Gastrocnemius medialis (tissue), 4 donors: ENCODE data around the gene PRKCA. TPM values are rescaled to one million over a fixed set of nuclear protein-coding genes. Genes with fewer than 3 reads are reported as not detected.

Experiments
- ATAC-seq, 2 donors: fragments of 150-250 bp; one replicate each; pipeline ENCODE4 v1.9.1; 2016
- DNase-seq, 2 donors: peaks; one replicate each; pipeline ENCODE4 v3.0.0-alpha.2; 2019
- H3K27ac ChIP-seq, 4 donors: fragments of 200-600 bp; sonication (generic); 1 replicate in 1 of 4; 2 replicates in 3 of 4; pipeline ENCODE4 v1.5.1; 2016 to 2018; ENCODE audit warnings: mild to moderate bottlenecking in 2 of 4, moderate library complexity in 1 of 4
- H3K27me3 ChIP-seq, 3 donors: fragments of 200-600 bp; sonication (generic) in 2 of 3; 1 replicate in 1 of 3; 2 replicates in 2 of 3; pipeline versions ENCODE4 v1.5.1 to v1.6.0; 2016 to 2019; ENCODE audit warnings: mild to moderate bottlenecking in 1 of 3, moderate library complexity in 1 of 3
- H3K36me3 ChIP-seq, 2 donors: fragments of 200-600 bp; sonication (generic) in 1 of 2; one replicate each; pipeline ENCODE4 v1.5.1; 2017 to 2018
- H3K4me1 ChIP-seq, 2 donors: fragments of 200-600 bp; sonication (generic) in 1 of 2; one replicate each; pipeline ENCODE4 v1.5.1; 2016 to 2017; ENCODE audit warnings: mild to moderate bottlenecking in 2 of 2
- H3K4me3 ChIP-seq, 4 donors: fragments of 200-600 bp; sonication (generic) in 3 of 4; 1 replicate in 1 of 4; 2 replicates in 3 of 4; pipeline ENCODE4 v1.5.1; 2016 to 2019; ENCODE audit warnings: mild to moderate bottlenecking in 2 of 4
- H3K9me3 ChIP-seq, 3 donors: fragments of 200-600 bp; sonication (generic) in 2 of 3; 1 replicate in 1 of 3; 2 replicates in 2 of 3; pipeline ENCODE4 v1.5.1; 2016 to 2019
- POLR2A ChIP-seq, 2 donors: fragments of 450-650 bp; IDR thresholded peaks; one replicate each; pipeline ENCODE4 v1.6.1; 2017; ENCODE audit warnings: antibody characterized with exemption in 2 of 2, mild to moderate bottlenecking in 2 of 2, moderate library complexity in 2 of 2
- in situ Hi-C, 4 donors: fragments of 200-750 bp; cut with MboI; loops; one replicate each; pipeline versions ENCODE4 v1.15.0 to v1.8.0; 2017; ENCODE audit warnings: low sequenced_read_pairs in 4 of 4
- intact Hi-C: fragments of 100-400 bp; cut with DNase I; formaldehyde crosslinking; loops from one replicate; pipeline ENCODE4 v1.15.1; 2023; ENCODE audit warnings: low total_unique reads
- total RNA-seq, 4 donors: library from RNA; depleted of rRNA; stranded (reverse); fragments of >200 nt; gene quantifications; one replicate each; pipeline versions ENCODE4 v1.1.0 to v1.2.3, GENCODE V29; 2016
- TF ChIP-seq, protein P1 (sequence below), 5 experiments: fragments of 450-650 bp in 3 of 5; fragments of 200-600 bp in 2 of 5; sonication (generic) in 2 of 5; IDR thresholded peaks in 4 of 5; conservative IDR thresholded peaks in 1 of 5; 1 replicate in 4 of 5; 2 replicates in 1 of 5; pipeline ENCODE4 v1.5.1; 2016 to 2019; ENCODE audit warnings: antibody characterized with exemption in 5 of 5, mild to moderate bottlenecking in 3 of 5, moderate library complexity in 3 of 5

The PRKCA gene
- total RNA-seq, 4 donors from 2014 or later: 7.6 to 16.8 (median 11.1) TPM

DNA sequence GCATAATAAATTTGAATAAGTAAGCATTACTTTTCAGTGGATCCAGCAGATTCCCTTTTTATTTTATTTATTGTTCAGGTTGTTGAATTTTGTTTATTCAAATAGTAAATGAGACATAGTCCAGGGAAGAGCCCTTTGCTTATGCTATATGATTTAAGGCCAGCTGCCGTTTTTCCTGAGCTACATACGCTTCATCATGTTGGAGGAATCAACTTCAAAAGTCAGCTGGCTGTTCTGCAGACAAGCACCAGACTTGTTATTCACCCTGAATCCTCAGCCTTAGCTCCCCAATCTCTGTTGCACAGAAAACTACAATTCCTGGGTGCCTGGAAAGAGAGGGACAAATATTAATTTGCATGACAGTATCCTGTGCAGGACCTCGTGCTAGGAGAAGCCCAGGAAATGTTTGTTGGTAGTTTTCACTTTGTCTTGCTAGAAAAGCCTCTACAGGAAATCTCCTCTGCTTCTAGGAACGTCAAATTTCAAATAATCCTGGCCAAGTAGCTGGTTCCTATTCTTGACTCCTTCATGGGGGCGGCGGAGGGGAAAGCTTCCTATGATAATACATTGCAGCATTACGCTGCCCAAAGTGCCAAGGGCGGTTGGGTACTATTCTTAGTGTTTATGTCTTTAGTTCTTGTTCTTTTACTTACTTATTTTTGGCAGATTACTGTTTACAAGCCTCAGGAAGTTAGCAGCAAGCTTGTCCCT is 101.6 kb downstream of the PRKCA start:
- no peak for DNase-seq
- no peaks in the 10 kb centered on the region for H3K27me3 ChIP-seq
- H3K9me3 ChIP-seq: no peaks in the 10 kb centered on the region
- no peak for ATAC-seq
- no peak overlapping the region for H3K4me3 ChIP-seq
- no peaks in the 10 kb centered on the region for H3K36me3 ChIP-seq
- intact Hi-C loops (no loop called here), in situ Hi-C loops (no loop called here)
- peaks cover 15 to 19% of the 10 kb centered on the region in 2 donors for H3K4me1 ChIP-seq
- TF ChIP-seq, protein P1, sequence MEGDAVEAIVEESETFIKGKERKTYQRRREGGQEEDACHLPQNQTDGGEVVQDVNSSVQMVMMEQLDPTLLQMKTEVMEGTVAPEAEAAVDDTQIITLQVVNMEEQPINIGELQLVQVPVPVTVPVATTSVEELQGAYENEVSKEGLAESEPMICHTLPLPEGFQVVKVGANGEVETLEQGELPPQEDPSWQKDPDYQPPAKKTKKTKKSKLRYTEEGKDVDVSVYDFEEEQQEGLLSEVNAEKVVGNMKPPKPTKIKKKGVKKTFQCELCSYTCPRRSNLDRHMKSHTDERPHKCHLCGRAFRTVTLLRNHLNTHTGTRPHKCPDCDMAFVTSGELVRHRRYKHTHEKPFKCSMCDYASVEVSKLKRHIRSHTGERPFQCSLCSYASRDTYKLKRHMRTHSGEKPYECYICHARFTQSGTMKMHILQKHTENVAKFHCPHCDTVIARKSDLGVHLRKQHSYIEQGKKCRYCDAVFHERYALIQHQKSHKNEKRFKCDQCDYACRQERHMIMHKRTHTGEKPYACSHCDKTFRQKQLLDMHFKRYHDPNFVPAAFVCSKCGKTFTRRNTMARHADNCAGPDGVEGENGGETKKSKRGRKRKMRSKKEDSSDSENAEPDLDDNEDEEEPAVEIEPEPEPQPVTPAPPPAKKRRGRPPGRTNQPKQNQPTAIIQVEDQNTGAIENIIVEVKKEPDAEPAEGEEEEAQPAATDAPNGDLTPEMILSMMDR (IDR thresholded peaks at IDR 0.05 in 4 of 5, conservative IDR thresholded peaks at IDR 0.05 in 1 of 5): no peak
- no peak for TF ChIP-seq POLR2A (IDR thresholded peaks at IDR 0.05)
- H3K27ac ChIP-seq: no peak overlapping the region

DNA sequence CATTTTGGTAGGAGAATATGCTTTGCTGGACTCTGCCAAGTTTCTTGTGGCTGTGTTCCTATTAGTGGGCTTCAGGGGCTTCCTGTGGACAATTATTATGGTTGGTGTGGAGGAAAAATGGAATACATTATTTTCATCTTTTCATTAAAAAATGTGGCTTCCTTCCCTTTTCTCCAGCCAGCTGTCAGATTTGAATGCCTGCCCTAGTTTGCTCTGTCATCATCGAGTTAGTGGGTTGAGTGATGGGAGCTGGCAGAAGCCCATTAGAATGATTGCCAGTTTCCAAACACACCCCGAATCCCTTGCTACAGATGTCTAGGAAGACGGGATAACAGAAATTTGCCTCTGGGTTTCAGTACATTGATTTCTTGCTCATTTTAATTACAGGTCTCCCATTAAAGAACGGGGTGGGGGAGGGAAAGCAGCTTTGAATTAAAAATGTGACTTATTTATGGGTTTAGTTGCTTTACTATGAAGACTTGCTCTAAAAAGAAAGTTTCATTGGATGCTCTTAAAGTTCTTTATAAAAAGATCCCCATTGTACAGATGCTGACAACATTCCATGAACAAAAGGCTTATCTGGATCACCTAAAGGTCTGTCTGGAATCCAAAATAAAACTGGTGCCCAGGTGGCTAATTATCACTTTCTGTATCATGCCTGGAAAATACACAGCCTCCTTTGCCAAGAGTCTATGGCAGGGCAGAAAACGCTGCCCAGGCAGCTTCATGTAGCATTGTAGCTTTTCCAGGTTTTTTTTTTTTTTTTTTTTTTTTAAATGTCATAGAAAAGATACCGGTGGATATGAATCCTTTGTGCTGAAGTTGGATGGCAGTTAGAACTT is 103.6 kb downstream of the PRKCA start:
- in situ Hi-C loops (no loop called here), intact Hi-C loops (no loop called here)
- Histone ChIP-seq H3K27ac (no peak overlapping the region), H3K4me1 (peaks cover 15 to 19% of the 10 kb centered on the region in 2 donors), H3K27me3 (no peaks in the 10 kb centered on the region), H3K36me3 (no peaks in the 10 kb centered on the region), H3K4me3 (no peak overlapping the region), H3K9me3 (no peaks in the 10 kb centered on the region)
- TF ChIP-seq, protein P1 (IDR thresholded peaks at IDR 0.05 in 4 of 5, conservative IDR thresholded peaks at IDR 0.05 in 1 of 5): no peak
- no peak for TF ChIP-seq POLR2A (IDR thresholded peaks at IDR 0.05)
- ATAC-seq (no peak), DNase-seq (no peak)

DNA sequence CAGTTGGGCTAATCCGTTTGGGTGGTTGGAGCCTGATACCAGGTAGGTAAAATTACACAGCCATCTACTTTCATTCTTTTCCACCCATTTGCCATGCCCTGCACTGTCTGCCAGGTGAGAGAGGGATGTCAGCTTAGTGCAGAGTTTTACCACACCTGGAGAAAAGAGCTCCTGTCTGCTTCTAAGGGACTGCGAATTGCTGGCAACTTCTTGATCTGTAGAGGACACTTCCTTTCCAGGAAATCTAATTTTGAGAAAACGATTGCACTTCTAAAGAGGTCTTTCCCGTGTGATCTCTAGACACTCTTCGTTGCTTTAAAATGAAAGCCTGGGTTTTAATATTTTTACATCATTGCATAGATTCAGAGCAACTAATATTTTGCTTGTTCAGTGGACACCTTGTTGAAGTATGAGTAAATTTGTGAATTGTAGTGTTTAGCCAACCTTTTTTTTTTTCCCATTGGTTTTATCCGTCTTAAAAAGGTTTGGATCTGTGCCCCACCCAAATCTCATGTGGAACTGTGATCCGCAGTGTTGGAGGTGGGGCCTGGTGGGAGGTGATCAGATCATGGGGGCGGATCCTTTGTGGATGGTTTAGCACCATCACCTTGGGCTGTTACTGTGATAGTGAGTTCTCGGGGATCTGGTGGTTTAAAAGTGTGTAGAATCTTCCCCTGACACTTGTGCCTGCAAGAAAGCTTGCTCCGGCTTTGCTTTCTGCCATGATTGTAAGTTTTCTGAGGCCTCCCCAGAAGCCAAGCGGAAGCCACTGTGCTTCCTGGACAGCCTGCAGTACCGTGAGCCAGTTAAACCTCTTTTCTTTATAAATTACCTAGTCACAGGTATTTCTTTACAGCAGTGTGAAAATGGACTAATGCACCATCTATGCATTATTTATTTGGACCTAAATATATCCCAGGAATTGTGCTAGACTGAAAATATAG is 104.6 kb downstream of the PRKCA start:
- Histone ChIP-seq H3K27me3 (no peaks in the 10 kb centered on the region), H3K36me3 (no peaks in the 10 kb centered on the region), H3K27ac (no peak overlapping the region), H3K4me3 (no peak overlapping the region), H3K9me3 (no peaks in the 10 kb centered on the region), H3K4me1 (peaks cover 15 to 19% of the 10 kb centered on the region in 2 donors)
- intact Hi-C loops: no loop called here
- in situ Hi-C loops: no loop called here
- TF ChIP-seq, protein P1 (IDR thresholded peaks at IDR 0.05 in 4 of 5, conservative IDR thresholded peaks at IDR 0.05 in 1 of 5): no peak
- TF ChIP-seq POLR2A (IDR thresholded peaks at IDR 0.05): no peak
- no peak for DNase-seq
- ATAC-seq: no peak

DNA sequence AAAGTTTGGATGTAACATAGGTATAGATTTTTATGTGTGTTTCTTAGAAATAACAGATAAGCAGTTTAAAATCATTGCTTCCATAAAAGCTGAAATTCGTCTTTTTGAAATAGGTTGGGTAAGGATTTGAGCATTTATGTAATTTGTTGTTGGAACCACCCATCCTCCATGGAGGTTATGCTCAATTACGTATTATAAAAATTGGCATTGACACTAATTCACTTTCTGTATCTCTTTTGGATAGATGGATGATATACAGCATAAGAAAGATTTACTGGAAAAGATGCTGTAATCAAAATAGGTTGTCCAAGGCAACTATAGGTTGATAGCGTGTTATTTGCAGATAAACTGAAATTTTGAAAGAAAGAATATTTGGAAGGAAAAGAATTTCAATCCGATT is 105.5 kb downstream of the PRKCA start:
- no peak for TF ChIP-seq POLR2A (IDR thresholded peaks at IDR 0.05)
- in situ Hi-C loops (no loop called here), intact Hi-C loops (no loop called here)

More for the DNA sequence above, 105.5 kb downstream of the PRKCA start:
- Histone ChIP-seq H3K27me3 (no peaks in the 10 kb centered on the region), H3K4me3 (no peak overlapping the region), H3K9me3 (no peaks in the 10 kb centered on the region), H3K4me1 (peaks cover 12 to 16% of the 10 kb centered on the region in 2 donors), H3K36me3 (no peaks in the 10 kb centered on the region), H3K27ac (no peak overlapping the region)
- DNase-seq (no peak), ATAC-seq (no peak)
